IMR-90 (cell line): Measurements from ENCODE around the gene CD81. TPM values are rescaled to one million over a fixed set of nuclear protein-coding genes. Genes with fewer than 3 reads are reported as not detected.

Experiments used
- ATAC-seq: fragments of 200-7000 bp; cut with Tn5 transposase; 2 replicates; pipeline ENCODE4 v1.9.1; 2020; ENCODE audit warnings: low read depth, mild to moderate bottlenecking, moderate library complexity
- BruUV-seq: library from RNA; stranded (reverse); fragments of 400-500 nt; replicated peaks from 2 replicates; lab custom pipeline; 2021; lab: Mats Ljungman, UMichigan
- CTCF ChIA-PET: fragments of 300-600 bp; formaldehyde crosslinking; extraction: SDS; loops from one replicate; lab custom pipeline; 2021; ENCODE audit warnings: antibody characterized with exemption; lab: Yijun Ruan, JAX
- POLR2A ChIA-PET: fragments of 300-600 bp; sonication (Branson Sonifier 250); formaldehyde crosslinking; loops from one replicate; lab custom pipeline; 2022; ENCODE audit warnings: antibody characterized with exemption; ENCODE audit not compliant: unreplicated experiment; lab: Charles Lee
- DNase-seq: peaks from one replicate; pipeline ENCODE4 v3.0.0; 2013
- H2AFZ ChIP-seq: replicated peaks from 2 replicates; pipeline ENCODE3; 2013; ENCODE audit warnings: low read length, mild to moderate bottlenecking; ENCODE audit not compliant: poor library complexity
- H2AK5ac ChIP-seq: 2 replicates; pipeline ENCODE4 v1.6.1; 2013; ENCODE audit warnings: low read depth, low read length, inconsistent platforms
- H2AK9ac ChIP-seq: replicated peaks from 2 replicates; pipeline ENCODE3; 2013; ENCODE audit warnings: mild to moderate bottlenecking, low read depth, low read length, moderate library complexity; ENCODE audit not compliant: poor library complexity
- H2BK120ac ChIP-seq: 2 replicates; pipeline ENCODE4 v1.6.1; 2013; ENCODE audit warnings: low read depth, low read length, inconsistent platforms
- H2BK15ac ChIP-seq: 3 replicates; pipeline ENCODE4 v1.6.1; 2013; ENCODE audit warnings: low read depth, low read length, inconsistent platforms
- H2BK20ac ChIP-seq: 2 replicates; pipeline ENCODE4 v1.6.1; 2013; ENCODE audit warnings: low read depth, mild to moderate bottlenecking, inconsistent platforms, low read length, moderate library complexity
- H2BK5ac ChIP-seq: 2 replicates; pipeline ENCODE4 v1.6.1; 2013; ENCODE audit warnings: mild to moderate bottlenecking, low read depth, low read length, inconsistent platforms; ENCODE audit not compliant: poor library complexity, severe bottlenecking
- H3K14ac ChIP-seq: replicated peaks from 2 replicates; pipeline ENCODE4 v1.6.1; 2013; ENCODE audit warnings: low read depth, low read length, inconsistent platforms
- H3K18ac ChIP-seq: 2 replicates; pipeline ENCODE4 v1.6.1; 2013; ENCODE audit warnings: low read depth, low read length, control low read depth
- H3K23ac ChIP-seq: 2 replicates; pipeline ENCODE4 v1.6.1; 2013; ENCODE audit warnings: low read depth, low read length, inconsistent platforms
- H3K27ac ChIP-seq: 2 replicates; pipeline ENCODE4 v1.5.1; 2013; ENCODE audit warnings: mild to moderate bottlenecking, control low read depth, low read length; ENCODE audit not compliant: insufficient read depth
- H3K27me3 ChIP-seq: 2 replicates; pipeline ENCODE4 v1.6.1; 2013; ENCODE audit warnings: low read length; ENCODE audit not compliant: control insufficient read depth, insufficient read depth
- H3K36me3 ChIP-seq: 2 replicates; pipeline ENCODE4 v1.6.1; 2013; ENCODE audit warnings: low read length, mixed read lengths; ENCODE audit not compliant: control insufficient read depth, insufficient read depth
- H3K4ac ChIP-seq: 2 replicates; pipeline ENCODE4 v1.6.1; 2013; ENCODE audit warnings: low read depth, low read length, inconsistent platforms
- H3K4me1 ChIP-seq: 2 replicates; pipeline ENCODE4 v1.6.1; 2013; ENCODE audit warnings: low read length, mixed read lengths; ENCODE audit not compliant: control insufficient read depth, insufficient read depth
- H3K4me2 ChIP-seq: 2 replicates; pipeline ENCODE4 v1.6.1; 2013; ENCODE audit warnings: low read depth, mild to moderate bottlenecking, control low read depth, low read length, moderate library complexity
- H3K4me3 ChIP-seq: 2 replicates; pipeline ENCODE4 v1.5.1; 2013; ENCODE audit warnings: low read depth, mild to moderate bottlenecking, control low read depth, low read length, moderate library complexity; ENCODE audit not compliant: insufficient read depth
- H3K56ac ChIP-seq: 2 replicates; pipeline ENCODE4 v1.6.1; 2013; ENCODE audit warnings: low read length, inconsistent platforms; ENCODE audit not compliant: insufficient read depth; ENCODE audit errors: extremely low read depth
- H3K79me1 ChIP-seq, 2 experiments: 2 replicates each; pipeline ENCODE4 v1.6.1; 2013; ENCODE audit warnings: low read length in 2 of 2, inconsistent platforms in 1 of 2, low read depth in 1 of 2
- H3K9ac ChIP-seq: 2 replicates; pipeline ENCODE4 v1.6.1; 2013; ENCODE audit warnings: low read depth, low read length, control low read depth
- H3K9me1 ChIP-seq: 2 replicates; pipeline ENCODE4 v1.6.1; 2013; ENCODE audit warnings: low read length, inconsistent platforms; ENCODE audit not compliant: insufficient read depth
- H3K9me3 ChIP-seq: 2 replicates; pipeline ENCODE4 v1.6.1; 2013; ENCODE audit warnings: low read length; ENCODE audit not compliant: control insufficient read depth, insufficient read depth
- H4K20me1 ChIP-seq: 2 replicates; pipeline ENCODE4 v1.6.1; 2013; ENCODE audit warnings: low read length, inconsistent platforms; ENCODE audit not compliant: insufficient read depth
- H4K5ac ChIP-seq: 2 replicates; pipeline ENCODE4 v1.6.1; 2013; ENCODE audit warnings: mild to moderate bottlenecking, low read depth, low read length, control low read depth
- H4K8ac ChIP-seq, 2 experiments: 2 replicates each; pipeline ENCODE4 v1.6.1; 2013; ENCODE audit warnings: low read depth in 2 of 2, low read length in 2 of 2, control low read depth in 1 of 2, inconsistent platforms in 1 of 2
- H4K91ac ChIP-seq: 2 replicates; pipeline ENCODE4 v1.6.1; 2013; ENCODE audit warnings: low read depth, low read length, inconsistent platforms; ENCODE audit not compliant: insufficient read depth
- FOS ChIP-seq: fragments of 150-350 bp; IDR thresholded peaks from 2 replicates; pipeline ENCODE4 v1.6.1; 2016; ENCODE audit warnings: low read depth, low read length
- MAFK ChIP-seq: IDR thresholded peaks from 2 replicates; pipeline ENCODE4 v1.6.1; 2012; ENCODE audit warnings: low read depth, low read length, improper control_type of control experiment
- RCOR1 ChIP-seq: IDR thresholded peaks from 2 replicates; pipeline ENCODE4 v1.6.1; 2012; ENCODE audit warnings: mild to moderate bottlenecking, low read length, improper control_type of control experiment; ENCODE audit not compliant: insufficient replicate concordance
- RFX5 ChIP-seq: IDR thresholded peaks from 2 replicates; pipeline ENCODE4 v1.8.0; 2012; ENCODE audit warnings: low read depth, mild to moderate bottlenecking, low read length, moderate library complexity
- WGBS, 2 experiments: methylation state at CpG; one replicate each; pipeline versions ENCODE4 v1.1.5 to v1.1.7; 2013; ENCODE audit warnings: missing lambda C conversion rate in 2 of 2; ENCODE audit not compliant: insufficient read length in 1 of 2; ENCODE audit errors: extremely low coverage in 2 of 2; 5-methylcytosine and 5-hydroxymethylcytosine counted together
- dilution Hi-C: fragments of 300-500 bp; cut with HindIII; formaldehyde crosslinking; loops from one replicate; pipeline ENCODE4 v1.14.3; 2018; ENCODE audit warnings: low sequenced_read_pairs; ENCODE audit not compliant: unreplicated experiment
- in situ Hi-C: fragments of 300-500 bp; cut with MboI; formaldehyde crosslinking; loops from 3 replicates; pipeline ENCODE4 v1.14.3; 2019; ENCODE audit warnings: low sequenced_read_pairs, inconsistent platforms, mixed read lengths
- intact Hi-C: fragments of 100-400 bp; cut with micrococcal nuclease; formaldehyde crosslinking; loops from 2 replicates; pipeline ENCODE4 v1.10.0; 2022
- polyA plus RNA-seq, 3 experiments: library from polyadenylated mRNA; depleted of rRNA; stranded (reverse); fragments of >200 nt; gene quantifications; 2 replicates each; pipeline ENCODE4 v1.2.3, GENCODE V29; 2012; ENCODE audit warnings: low replicate concordance in 1 of 3
- total RNA-seq: library from RNA; depleted of rRNA; stranded (reverse); fragments of >200 nt; gene quantifications from 2 replicates; pipeline ENCODE4 v1.2.3, GENCODE V29; 2012
- TF ChIP-seq, protein P1 (sequence below): conservative IDR thresholded peaks from 2 replicates; pipeline ENCODE4 v1.5.1; 2012; ENCODE audit warnings: mild to moderate bottlenecking, low read depth, low read length, improper control_type of control experiment

CD81 gene
- total and polyA plus RNA-seq, 2 of the 4 experiments (the other 2 are of a cell fraction) = 159 to 689 TPM

DNA sequence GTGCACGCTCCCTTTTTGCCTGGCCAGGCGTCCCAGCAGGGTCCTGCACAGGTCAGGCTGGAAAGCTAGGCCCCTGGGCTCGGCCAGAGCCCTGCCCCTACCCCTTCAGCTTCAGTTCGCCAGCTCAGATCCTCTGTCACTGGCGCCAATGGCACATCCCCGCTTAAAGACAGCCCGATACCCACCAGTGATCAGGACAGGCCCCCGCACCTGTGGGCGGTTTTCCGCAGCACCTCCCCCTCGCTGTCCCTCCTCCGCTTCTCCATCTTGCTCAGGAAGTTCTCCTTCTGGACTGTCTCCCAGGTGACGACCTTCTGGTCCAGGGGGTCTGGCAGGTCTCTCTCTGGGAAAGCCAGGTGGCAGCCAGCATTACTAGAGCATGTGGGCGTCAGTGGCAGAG, 29.3 kb downstream of the CD81 start:
- H4K5ac ChIP-seq = no peak overlapping the region
- no peak overlapping the region for H4K91ac ChIP-seq
- no peak overlapping the region for H4K8ac ChIP-seq
- H3K4ac ChIP-seq = no peak overlapping the region
- H2BK15ac ChIP-seq = no peak overlapping the region
- peaks cover 21% of the 10 kb centered on the region for H3K27me3 ChIP-seq
- H2BK120ac ChIP-seq = no peak overlapping the region
- H3K9ac ChIP-seq = no peak overlapping the region
- H3K79me1 ChIP-seq = peaks cover 0 to 19% of the 10 kb centered on the region in 2 experiments; a peak in 3 of 4 replicates
- H2BK5ac ChIP-seq = no peak overlapping the region
- ATAC-seq = no peak
- H3K9me1 ChIP-seq = no peaks in the 10 kb centered on the region
- ChIA-PET POLR2A (no interaction called here), CTCF (no interaction called here)
- no peak overlapping the region for H2AK9ac ChIP-seq
- no peak overlapping the region for H3K18ac ChIP-seq
- no peak overlapping the region for H3K14ac ChIP-seq
- BruUV-seq = no TSS peak
- dilution Hi-C loops = no loop called here
- H2AFZ ChIP-seq = no peak overlapping the region
- no peak overlapping the region for H3K4me2 ChIP-seq
- 76% methylated on average over 4 of the region's 14 CpGs; no CpG with 5 or more reads in 1 of the 2 experiments for WGBS, 2 experiments
- H3K9me3 ChIP-seq = no peaks in the 10 kb centered on the region
- no peak overlapping the region for H3K27ac ChIP-seq
- no peak for DNase-seq
- H4K20me1 ChIP-seq = no peaks in the 10 kb centered on the region
- peaks cover 4% of the 10 kb centered on the region; the same call in 1 of the 2 replicates for H3K4me1 ChIP-seq
- H3K36me3 ChIP-seq = peaks cover 14% of the 10 kb centered on the region
- in situ Hi-C loops = no loop called here
- H2BK20ac ChIP-seq = no peak overlapping the region
- H3K23ac ChIP-seq = no peak overlapping the region
- no peak overlapping the region for H3K56ac ChIP-seq
- intact Hi-C loops = no loop called here
- H3K4me3 ChIP-seq = no peak overlapping the region
- TF ChIP-seq MAFK (no peak), RCOR1 (no peak), RFX5 (no peak), FOS (no peak)
- TF ChIP-seq, protein P1, sequence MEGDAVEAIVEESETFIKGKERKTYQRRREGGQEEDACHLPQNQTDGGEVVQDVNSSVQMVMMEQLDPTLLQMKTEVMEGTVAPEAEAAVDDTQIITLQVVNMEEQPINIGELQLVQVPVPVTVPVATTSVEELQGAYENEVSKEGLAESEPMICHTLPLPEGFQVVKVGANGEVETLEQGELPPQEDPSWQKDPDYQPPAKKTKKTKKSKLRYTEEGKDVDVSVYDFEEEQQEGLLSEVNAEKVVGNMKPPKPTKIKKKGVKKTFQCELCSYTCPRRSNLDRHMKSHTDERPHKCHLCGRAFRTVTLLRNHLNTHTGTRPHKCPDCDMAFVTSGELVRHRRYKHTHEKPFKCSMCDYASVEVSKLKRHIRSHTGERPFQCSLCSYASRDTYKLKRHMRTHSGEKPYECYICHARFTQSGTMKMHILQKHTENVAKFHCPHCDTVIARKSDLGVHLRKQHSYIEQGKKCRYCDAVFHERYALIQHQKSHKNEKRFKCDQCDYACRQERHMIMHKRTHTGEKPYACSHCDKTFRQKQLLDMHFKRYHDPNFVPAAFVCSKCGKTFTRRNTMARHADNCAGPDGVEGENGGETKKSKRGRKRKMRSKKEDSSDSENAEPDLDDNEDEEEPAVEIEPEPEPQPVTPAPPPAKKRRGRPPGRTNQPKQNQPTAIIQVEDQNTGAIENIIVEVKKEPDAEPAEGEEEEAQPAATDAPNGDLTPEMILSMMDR = no peak
- H2AK5ac ChIP-seq = no peak overlapping the region
